Stimulated activated CD8-positive, alpha-beta memory T cell treated with anti-CD3 and anti-CD28 coated beads, Interleukin-7, amount 100 ng/mL, for 48 hours (primary cell): ENCODE measurements around the gene PDE4B.

Source experiments
- DNase-seq, 2 donors: peaks; one replicate each; pipeline ENCODE4 v3.0.0-alpha.2; 2020; ENCODE audit warnings: low read depth in 1 of 2; ENCODE audit errors: extremely low read depth in 1 of 2

The PDE4B gene

DNA sequence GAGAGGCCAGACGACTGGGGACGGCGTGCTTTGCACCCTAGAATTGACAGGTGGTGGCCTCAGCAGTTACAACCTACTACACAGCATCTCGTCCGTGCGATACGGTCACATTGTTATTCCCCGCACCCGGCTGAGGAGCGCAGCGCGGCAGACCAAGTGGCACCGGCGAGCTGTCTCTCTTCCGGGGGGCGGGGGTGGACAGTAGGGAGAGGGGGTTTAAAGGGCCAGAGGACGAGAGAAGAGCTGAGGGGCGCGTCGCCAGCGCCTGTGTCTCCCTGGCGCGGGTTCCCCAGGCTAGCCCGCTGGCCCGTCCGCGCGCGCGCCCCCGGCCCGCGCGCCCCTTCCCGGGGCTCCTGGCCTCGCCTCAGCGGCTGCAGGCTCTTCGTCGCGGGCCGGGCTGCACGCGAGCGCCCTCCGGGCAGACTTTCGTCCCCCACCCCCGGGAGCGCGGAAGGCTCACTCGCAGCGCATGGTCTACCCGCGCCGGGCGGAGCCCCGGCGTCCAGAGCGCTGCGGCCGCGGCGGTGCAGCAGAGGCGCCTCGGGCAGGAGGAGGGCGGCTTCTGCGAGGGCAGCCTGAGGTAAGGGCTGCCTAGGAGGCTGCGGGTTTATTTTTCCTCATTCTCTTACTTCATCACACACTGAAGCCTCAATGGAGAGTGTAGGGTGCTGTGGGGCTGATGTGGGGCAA, at the start of gene PDE4B:
PDE4B (plus strand) TSS at position 227 of the 690 bp plus-strand sequence.
- no peak for DNase-seq

GRCh38 chr1:65744731-65745130, 48.0 kb upstream of the PDE4B start:
- DNase-seq = no peak

DNA sequence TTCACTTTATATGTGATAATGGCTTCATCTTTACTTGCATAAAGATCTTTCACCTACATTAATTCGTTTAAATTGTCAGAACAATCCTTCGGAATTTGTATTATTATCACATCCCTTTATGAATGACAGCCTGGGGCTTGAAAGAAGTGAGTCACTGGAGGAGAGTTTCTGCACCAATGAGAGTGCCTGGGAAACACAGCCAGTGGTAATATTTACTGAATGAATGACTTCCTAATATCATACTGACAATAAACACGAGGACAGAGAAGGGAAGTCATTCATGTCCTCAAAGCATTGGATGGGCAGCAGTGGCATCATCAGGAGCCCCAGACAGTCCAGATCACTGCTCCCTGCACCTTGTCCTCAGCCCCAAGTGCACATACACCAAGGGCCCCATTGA, 40.7 kb upstream of the PDE4B start:
- DNase-seq = no peak

- DNase-seq = no peak
These were observed 36.1 kb upstream of the PDE4B start for GRCh38 chr1:65756616-65757015.

DNA sequence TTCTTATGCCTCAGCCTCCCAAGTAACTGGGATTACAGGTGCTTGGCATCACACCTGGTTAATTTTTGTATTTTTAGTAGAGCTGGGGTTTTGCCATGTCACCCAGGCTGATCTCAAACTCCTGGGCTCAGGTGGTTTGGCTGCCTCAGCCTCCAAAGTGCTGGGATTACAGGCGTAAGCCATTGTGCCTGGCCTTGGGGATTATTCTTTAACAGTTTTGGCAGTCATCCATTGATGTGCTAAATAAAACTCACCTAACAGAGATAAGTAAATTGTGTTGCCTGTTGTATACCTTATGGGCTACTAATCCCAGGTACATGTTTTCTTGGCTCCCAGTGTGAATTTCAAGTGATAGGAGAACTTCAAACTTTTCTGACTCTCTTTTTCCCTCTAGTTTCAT, 35.2 kb upstream of the PDE4B start:
- no peak for DNase-seq

- no peak for DNase-seq
These were observed 34.6 kb upstream of the PDE4B start for GRCh38 chr1:65758128-65758527.

DNA sequence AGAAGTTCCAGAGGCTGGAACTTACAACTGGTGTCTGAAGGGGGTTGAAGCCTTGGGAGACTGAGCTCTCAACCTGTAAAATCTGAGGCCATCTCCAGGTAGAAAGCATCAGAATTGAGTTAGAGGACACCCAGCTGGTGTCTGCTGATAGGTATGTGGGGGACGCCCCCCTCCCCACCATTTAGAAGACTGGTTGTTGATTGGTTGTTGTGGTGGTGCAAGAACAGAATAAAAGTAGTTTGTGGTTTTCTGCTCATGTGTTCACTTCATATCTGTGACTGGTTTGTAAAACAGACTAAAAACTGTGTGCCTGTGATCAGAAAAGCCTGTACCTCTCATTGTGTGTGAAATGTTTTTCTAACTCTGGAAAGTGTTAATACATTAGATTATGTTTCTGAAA, 33.2 kb upstream of the PDE4B start:
- DNase-seq = no peak

DNA sequence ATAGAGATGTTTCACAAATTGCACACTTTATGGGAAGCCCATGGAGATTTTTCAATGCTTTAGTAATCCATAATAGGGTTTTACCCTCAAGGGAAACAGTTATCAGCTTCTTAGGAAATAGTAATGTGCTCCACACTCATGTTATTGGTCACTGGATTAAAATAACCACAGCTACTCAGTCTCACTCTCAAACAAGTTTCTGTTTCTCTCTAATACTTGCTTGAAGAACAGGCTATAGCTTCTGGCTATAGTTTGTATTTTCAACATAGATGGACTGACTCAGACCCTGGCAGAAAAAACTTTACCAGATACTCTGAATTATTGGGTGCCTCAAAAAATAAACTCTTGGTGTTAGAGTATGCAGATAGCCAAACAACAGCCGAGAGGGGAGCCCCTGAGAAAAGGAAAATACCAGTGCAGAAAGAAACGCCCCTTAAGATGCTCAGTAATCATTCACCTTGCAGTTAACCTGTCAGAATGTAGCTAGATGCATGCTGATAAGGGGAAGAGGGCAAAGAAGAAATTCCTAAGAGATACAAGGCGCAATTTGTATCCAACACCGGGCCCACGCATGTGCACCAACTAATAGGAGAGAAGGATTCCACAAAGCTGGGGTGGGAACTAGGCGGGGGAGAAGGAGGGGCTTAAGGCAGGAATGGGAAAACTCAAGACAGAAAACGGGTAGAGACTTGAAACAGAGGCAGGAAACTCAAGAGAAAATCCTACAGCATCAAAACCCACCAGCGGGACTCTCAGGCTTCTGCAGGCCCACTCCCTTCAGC, 30.4 kb upstream of the PDE4B start:
- no peak for DNase-seq

GRCh38 chr1:65764052-65764451, 28.6 kb upstream of the PDE4B start:
- no peak for DNase-seq

GRCh38 chr1:65765631-65766030, 27.1 kb upstream of the PDE4B start:
- no peak for DNase-seq

DNA sequence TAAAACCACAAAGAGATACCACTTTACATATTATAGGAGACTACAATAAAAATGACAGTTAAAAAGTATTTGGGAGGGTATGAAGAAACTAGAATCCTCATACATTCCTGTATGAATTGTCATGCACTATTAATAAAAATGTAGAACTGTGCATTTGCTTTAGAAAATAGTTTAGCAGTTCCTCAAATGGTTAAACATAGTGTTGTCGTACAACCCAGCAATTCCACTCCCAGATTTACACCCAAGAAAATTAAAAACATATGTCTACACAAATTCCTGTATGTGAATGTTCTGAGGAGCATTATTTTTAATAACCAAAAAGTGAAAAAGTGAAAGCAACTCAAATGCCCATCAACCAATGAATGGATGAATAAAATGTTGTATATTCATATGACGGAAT, 23.1 kb upstream of the PDE4B start:
- no peak for DNase-seq

GRCh38 chr1:65772607-65773006, 20.1 kb upstream of the PDE4B start:
- no peak for DNase-seq

- DNase-seq = no peak
These were observed 19.1 kb upstream of the PDE4B start for GRCh38 chr1:65773391-65774123.

GRCh38 chr1:65788762-65789161, 3.9 kb upstream of the PDE4B start:
- no peak for DNase-seq

GRCh38 chr1:65791396-65791795, 1.3 kb upstream of the PDE4B start:
- DNase-seq = no peak

GRCh38 chr1:65791801-65792668, 660 bp upstream of the PDE4B start:
- no peak for DNase-seq

GRCh38 chr1:65793359-65793732, 651 bp downstream of the PDE4B start:
- no peak for DNase-seq

DNA sequence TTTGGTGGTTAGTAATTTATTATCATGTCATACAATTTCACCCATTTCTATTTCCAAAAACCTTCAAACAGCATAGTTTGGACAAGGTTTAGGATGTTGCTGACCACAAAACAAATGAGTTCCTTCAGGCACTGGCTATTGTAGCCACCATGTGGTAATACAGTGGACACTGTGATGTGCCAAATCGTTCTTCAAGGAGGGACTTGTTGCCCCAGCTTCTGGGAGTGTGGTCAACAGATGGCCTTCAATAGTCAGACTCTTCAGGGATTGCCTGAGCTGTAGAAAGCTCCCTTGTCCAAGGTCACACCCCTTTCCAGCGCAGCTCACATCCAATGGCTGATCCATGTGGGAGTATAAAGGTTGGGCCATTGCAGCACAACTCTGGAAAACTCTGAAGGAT, 2.6 kb downstream of the PDE4B start:
- DNase-seq = no peak

DNA sequence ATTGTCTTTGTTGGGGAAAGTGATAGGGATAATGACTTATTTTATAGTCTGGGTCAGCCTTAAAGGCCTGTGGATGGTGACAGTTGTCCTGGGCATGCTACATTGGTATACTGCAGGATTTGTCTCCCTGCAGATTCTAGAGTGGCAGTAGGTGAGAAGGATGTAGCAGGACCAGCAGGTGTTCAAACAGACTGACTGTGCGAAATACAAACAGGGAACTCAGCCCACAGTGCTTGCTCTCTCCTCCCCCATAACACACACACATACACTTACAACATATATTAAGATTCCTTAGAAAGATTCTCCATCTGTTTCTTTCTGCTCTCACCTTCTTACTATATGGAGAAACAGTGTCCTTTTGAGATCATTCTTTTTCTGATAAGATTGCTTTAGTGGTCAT, 6.9 kb downstream of the PDE4B start:
- no peak for DNase-seq

DNA sequence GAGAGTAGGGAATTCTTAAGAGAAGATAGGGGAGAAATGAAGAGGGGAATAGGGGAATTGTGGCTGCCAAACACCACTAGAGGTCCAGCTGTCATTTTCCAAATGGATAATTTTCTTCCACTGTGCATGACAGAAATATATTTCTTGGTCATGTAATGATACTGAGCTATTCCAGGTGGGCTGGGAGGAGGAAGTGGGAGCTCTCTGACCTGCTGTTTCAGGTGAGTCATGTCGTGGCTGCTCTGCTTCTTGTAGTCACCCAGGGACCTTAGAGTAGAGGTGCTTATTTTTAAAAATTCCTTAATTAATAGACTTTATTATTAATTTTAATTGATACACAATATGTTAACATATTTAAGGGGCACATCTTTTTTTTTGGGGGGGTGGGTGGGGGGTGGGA, 11.9 kb downstream of the PDE4B start:
- no peak for DNase-seq

DNA sequence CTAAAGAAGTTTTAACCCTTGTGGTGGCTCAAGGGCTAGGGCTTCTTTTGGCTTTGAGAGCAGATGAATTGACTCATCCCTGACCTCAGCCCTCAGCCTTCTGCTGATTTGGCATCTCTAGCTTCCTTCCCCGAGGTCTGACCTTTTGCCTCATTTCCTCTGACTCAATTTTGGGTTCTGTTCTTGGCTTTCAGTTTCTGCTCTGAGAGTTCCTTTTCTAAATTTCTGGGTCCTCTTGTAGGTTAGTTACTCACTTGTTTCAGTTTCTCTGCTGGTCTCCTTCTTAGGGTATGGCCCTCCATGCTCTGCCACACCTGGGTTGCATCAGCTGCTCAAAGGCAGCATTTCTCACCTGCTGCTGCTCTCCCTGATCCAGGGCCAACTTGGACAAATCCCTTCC, 19.4 kb downstream of the PDE4B start:
- DNase-seq = peak; percentile 40 to 63
